Measurements from ENCODE around the gene PIBF1.

Gene PIBF1

DNA sequence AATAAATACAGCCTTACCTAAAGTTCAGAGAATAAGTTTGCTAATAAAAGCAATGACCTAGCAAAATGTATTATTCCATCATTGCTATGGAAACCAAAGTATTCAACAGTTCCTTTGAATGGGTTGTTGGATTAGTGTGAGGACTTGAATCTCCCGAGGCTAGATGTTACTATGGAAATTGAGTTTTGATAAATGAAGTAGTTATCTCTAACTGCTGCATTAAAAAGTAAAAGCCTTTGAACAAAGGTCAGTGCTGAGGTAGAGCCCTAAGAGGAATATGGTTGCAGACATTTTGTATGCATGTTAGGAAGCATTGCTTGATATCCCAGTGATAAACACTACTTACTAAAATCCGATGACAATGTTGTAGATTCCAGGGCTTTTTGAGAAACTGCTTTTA, 283.1 kb downstream of the PIBF1 start:
- no peak for DNase-seq

DNA sequence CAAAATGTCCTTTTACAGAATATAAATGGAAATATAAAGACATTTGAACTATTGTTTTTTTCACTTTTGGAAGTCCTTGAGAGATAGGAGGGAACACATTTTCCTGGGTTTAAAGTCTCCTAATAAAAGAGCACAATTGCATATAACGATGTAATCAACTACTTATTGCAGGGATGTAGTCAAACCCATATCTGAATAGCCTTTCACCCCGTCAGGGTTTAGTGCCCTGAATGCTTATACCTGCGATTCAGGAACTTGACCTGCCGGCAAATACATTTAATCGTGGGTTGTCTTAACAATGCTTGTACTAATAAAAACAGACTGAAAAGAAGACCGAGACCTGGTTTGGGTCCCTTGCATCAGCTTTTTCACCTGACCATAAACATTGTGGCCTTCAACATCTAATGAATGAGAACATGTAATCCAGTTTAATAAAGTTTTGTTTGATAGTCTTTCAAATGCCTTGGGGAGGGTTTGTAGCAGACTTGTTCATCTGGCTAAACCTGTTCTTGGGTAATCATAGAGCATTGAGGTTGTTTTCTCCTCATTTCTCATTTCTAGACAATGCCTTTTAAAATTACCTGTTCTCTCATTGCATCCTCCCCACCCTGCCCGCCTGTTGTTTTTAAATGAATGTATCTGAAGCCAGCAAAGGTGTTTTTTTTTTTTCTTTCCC, 283.9 kb downstream of the PIBF1 start:
- no peak for DNase-seq

Measured in NCI-H187 treated with DMSO at 0.1 percent for 48 hours (cell line).